Stimulated activated CD4-positive, alpha-beta T cell treated with anti-CD3 and anti-CD28 coated beads, Interleukin-1b, Interleukin-23, amount 100 ng/mL, for 24 hours (primary cell): ENCODE measurements around the gene ARHGEF3.
"Not testable (repeated sequence)": the region's sequence is repeated elsewhere in the genome, so short reads cannot be mapped to it uniquely, and the experiment has no call there.

Experiments
- DNase-seq, 4 experiments: peaks; one replicate each; pipeline ENCODE4 v3.0.0-alpha.2; 2020; ENCODE audit warnings: low read depth in 4 of 4, low spot score in 1 of 4

The ARHGEF3 gene

GRCh38 chr3:56739036-56739435 is 62.7 kb downstream of the ARHGEF3 start:
- no peak for DNase-seq

DNA sequence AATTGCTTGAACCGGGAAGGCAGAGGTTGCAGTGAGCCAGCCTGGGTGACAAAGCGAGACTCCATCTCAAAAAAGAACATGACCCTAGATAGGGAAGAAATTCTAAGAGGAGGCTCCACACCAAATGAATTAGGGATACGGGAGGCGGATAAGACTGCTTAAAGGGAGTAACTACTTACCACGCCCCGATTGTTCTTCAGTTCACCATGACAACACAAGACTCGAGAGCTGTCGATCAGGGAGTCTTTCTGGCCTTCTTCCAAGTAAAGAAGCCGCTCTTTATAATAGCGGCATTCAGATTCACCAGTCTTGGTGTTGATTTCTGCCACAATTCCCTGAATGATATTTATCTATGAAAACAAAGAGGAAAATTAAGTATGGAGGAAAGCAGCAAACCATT is 64.7 kb downstream of the ARHGEF3 start:
- no peak for DNase-seq

- no peak for DNase-seq
Observed at GRCh38 chr3:56732109-56732508, 69.6 kb downstream of the ARHGEF3 start.

GRCh38 chr3:56725175-56725574 is 76.6 kb downstream of the ARHGEF3 start:
- DNase-seq = peak; percentile 3 to 41 (median 12)

- no peak for DNase-seq
Observed at GRCh38 chr3:56724676-56725075, 77.1 kb downstream of the ARHGEF3 start.

GRCh38 chr3:56720849-56721248 is 80.9 kb downstream of the ARHGEF3 start:
- DNase-seq = no peak

DNA sequence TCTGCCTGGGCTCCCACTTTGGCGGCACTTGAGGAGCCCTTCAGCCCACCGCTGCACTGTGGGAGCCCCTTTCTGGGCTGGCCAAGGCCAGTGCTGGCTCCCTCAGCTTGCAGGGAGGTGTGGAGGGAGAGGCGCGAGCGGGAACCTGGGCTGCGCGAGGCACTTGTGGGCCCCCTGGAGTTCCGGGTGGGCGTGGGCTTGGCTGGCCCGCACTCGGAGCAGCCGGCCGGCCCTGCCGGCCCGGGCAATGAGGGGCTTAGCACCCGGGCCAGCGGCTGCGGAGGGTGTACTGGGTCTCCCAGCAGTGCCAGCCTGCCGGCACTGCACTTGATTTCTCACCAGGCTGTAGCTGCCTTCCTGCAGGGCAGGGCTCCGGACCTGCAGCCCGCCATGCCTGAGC is 82.9 kb downstream of the ARHGEF3 start:
- not testable (repeated sequence) for DNase-seq

DNA sequence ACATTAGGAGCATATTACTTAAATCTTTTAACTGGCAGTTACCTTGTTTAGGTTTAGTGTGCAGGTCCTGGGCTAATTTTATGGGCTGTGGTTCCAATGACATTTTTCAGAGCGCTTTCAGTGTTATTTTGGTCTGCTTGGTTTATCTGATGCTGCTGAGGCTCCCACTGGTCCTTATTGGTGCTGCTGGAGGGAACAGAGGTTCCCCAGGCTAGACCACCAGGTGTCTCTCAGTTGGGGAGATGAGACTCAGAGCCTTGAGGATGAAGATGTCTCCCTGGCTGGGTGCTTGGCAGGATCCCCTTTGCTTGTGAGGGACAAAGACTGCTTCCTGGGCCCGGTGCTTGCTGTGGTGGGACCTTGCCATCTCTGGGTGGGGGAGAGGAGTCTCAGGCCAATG is 90.4 kb downstream of the ARHGEF3 start:
- DNase-seq = no peak

GRCh38 chr3:56707412-56707811 is 94.3 kb downstream of the ARHGEF3 start:
- not testable (repeated sequence) for DNase-seq

DNA sequence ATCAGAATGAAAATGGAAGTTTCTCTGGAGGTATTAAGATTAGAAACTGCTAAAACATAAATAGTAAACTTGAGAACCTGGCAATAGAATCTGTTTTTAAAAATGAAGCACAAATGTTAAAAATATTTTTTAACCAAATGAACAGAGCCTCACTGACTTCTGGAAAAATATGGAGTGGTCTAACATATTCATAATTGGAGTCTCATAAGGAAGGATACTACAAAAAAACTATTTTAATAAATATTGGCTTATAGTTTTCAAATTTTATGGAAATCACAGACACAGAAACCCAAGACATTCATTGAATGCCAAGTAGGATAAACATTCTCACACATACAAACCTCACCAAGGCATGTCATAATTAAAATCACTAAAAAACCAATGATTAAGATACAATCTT is 95.1 kb downstream of the ARHGEF3 start:
- DNase-seq = no peak

GRCh38 chr3:56704706-56705105 is 97.0 kb downstream of the ARHGEF3 start:
- DNase-seq = no peak

- peak in 1 of 4 experiments; percentile 25 for DNase-seq
Observed at GRCh38 chr3:56702490-56703315, 99.0 kb downstream of the ARHGEF3 start.

DNA sequence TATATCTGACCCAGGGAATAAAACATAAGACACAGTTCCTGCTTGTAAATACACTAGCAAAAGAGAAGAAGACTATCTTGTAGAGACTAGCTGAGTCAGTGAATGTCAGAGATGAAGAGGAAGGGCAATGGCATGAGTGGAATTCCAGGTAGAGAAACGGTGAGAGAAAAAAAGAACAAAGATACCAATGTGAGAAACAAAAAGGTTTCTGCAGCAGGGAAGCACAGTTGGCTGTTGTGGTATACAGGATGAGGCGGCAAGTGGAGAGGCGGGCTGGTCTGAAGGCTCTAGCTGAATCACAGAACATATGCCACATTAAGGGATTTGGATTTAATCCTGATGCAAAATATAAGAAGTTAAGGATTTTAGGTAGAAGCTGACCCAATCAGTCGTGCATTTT is 101.6 kb downstream of the ARHGEF3 start:
- DNase-seq = no peak

- DNase-seq = no peak
Observed at GRCh38 chr3:56694867-56695683, 106.7 kb downstream of the ARHGEF3 start.

- no peak for DNase-seq
Observed at GRCh38 chr3:56693750-56694149, 108.0 kb downstream of the ARHGEF3 start.

- not testable (repeated sequence) for DNase-seq
Observed at GRCh38 chr3:56692520-56693433, 109.0 kb downstream of the ARHGEF3 start.

- DNase-seq = not testable (repeated sequence)
Observed at GRCh38 chr3:56692001-56692365, 109.8 kb downstream of the ARHGEF3 start.

GRCh38 chr3:56691165-56692000 is 110.4 kb downstream of the ARHGEF3 start:
- DNase-seq = no peak

DNA sequence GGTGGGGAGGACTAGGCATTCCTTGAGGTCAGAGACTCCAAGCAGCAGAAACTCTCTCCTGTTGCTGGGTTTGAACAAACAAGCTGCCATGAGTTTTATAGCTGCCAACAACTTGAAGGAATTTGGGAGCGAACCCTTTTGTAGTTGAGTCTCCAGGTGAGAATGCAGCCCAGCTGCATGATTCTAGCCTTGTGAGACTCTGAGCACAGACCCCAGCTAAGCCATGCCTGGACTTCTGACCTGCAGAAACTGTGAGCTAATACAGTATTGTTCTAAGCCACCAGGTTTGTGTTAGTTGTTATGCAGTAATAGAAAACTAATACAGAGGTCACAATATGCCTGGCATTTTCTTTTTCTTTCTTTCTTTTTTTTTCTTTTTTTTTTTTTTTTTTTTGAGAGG is 112.4 kb downstream of the ARHGEF3 start:
- no peak for DNase-seq

DNA sequence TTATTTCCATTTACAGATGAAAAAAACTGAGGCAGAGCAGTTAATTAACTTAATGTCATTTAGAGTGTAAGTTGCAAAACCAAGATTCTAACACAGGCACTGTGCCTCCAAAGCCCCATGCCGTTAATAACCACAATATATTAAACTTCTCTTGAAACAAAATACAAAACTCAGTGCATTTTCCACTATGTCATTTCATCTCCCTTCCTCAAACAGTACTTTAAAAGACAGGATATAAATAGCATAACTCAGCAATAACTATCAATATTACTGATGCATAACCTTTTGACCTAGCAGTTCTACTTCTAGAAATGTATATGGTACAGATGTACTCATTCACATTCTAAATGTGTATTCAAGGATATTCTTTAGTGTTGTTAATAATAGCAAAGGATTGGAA is 113.6 kb downstream of the ARHGEF3 start:
- DNase-seq = no peak
